ENCODE data around the gene PLD4. TPM values are rescaled to one million over a fixed set of nuclear protein-coding genes. Genes with fewer than 3 reads are reported as not detected.
"Not testable (repeated sequence)": the region's sequence is repeated elsewhere in the genome, so short reads cannot be mapped to it uniquely, and the experiment has no call there.

PLD4 gene
- total RNA-seq, 1 experiment from 2014 or later, result 0.15 TPM

- no peak for ATAC-seq
- H3K4me3 ChIP-seq (ENCODE audit: low read depth in 2 of 2, low read length in 2 of 2), result no peak overlapping the region
- H3K27me3 ChIP-seq (ENCODE audit: control insufficient read depth, insufficient read depth, low read length), result no peaks in the 10 kb centered on the region
- peaks cover 5% of the 10 kb centered on the region for H3K36me3 ChIP-seq (ENCODE audit: control insufficient read depth, insufficient read depth, low read length)
- H3K27ac ChIP-seq (ENCODE audit: low read length), result no peak overlapping the region
- ChIA-PET CTCF (no interaction called here), POLR2A (no interaction called here)
- intact Hi-C loops (cut with micrococcal nuclease; ENCODE audit: unreplicated experiment) (no loop called here), in situ Hi-C loops (cut with HindIII; ENCODE audit: low pct_unique_long_range_greater_than_20kb, low sequenced_read_pairs) (no loop called here)
- H3K4me1 ChIP-seq (ENCODE audit: control insufficient read depth, insufficient read depth, low read length), result no peaks in the 10 kb centered on the region
- no peak for DNase-seq (ENCODE audit: low read depth, low spot score)
- no peaks in the 10 kb centered on the region for H3K9me3 ChIP-seq (ENCODE audit: control insufficient read depth, insufficient read depth, low read depth, low read length)
- no TSS peak for BruUV-seq (replicated peaks)
- no peak for TF ChIP-seq CTCF (IDR thresholded peaks at IDR 0.05)
- no peak for TF ChIP-seq TCF7L2 (IDR thresholded peaks at IDR 0.05; ENCODE audit: low read depth, low read length)
- no peak for TF ChIP-seq POLR2AphosphoS5 (IDR thresholded peaks at IDR 0.05; ENCODE audit: low read depth, low read length)
- TF ChIP-seq REST (IDR thresholded peaks at IDR 0.05; ENCODE audit: insufficient read depth in 1 of 2, low read depth in 2 of 2, low read length in 1 of 2), result no peak
- no peak for TF ChIP-seq SIN3A (IDR thresholded peaks at IDR 0.05; ENCODE audit: borderline replicate concordance, insufficient read depth, low read depth, low read length)
These were observed 17.9 kb downstream of the PLD4 start for GRCh38 chr14:104942586-104942985.

GRCh38 chr14:104943216-104944015, 18.7 kb downstream of the PLD4 start:
- H3K4me1 ChIP-seq (ENCODE audit: control insufficient read depth, insufficient read depth, low read length); H3K36me3 ChIP-seq (ENCODE audit: control insufficient read depth, insufficient read depth, low read length); H3K27me3 ChIP-seq (ENCODE audit: control insufficient read depth, insufficient read depth, low read length); H3K9me3 ChIP-seq (ENCODE audit: control insufficient read depth, insufficient read depth, low read depth, low read length); DNase-seq (ENCODE audit: low read depth, low spot score); POLR2A ChIA-PET; CTCF ChIA-PET; H3K4me3 ChIP-seq (ENCODE audit: low read depth in 2 of 2, low read length in 2 of 2); ATAC-seq; intact Hi-C loops (cut with micrococcal nuclease; ENCODE audit: unreplicated experiment); in situ Hi-C loops (cut with HindIII; ENCODE audit: low pct_unique_long_range_greater_than_20kb, low sequenced_read_pairs); H3K27ac ChIP-seq (ENCODE audit: low read length); BruUV-seq (replicated peaks): not testable (repeated sequence)

- CTCF ChIA-PET; H3K4me1 ChIP-seq (ENCODE audit: control insufficient read depth, insufficient read depth, low read length); DNase-seq (ENCODE audit: low read depth, low spot score); POLR2A ChIA-PET; ATAC-seq; BruUV-seq (replicated peaks); H3K36me3 ChIP-seq (ENCODE audit: control insufficient read depth, insufficient read depth, low read length); H3K4me3 ChIP-seq (ENCODE audit: low read depth in 2 of 2, low read length in 2 of 2); H3K27me3 ChIP-seq (ENCODE audit: control insufficient read depth, insufficient read depth, low read length); H3K9me3 ChIP-seq (ENCODE audit: control insufficient read depth, insufficient read depth, low read depth, low read length); in situ Hi-C loops (cut with HindIII; ENCODE audit: low pct_unique_long_range_greater_than_20kb, low sequenced_read_pairs); H3K27ac ChIP-seq (ENCODE audit: low read length); intact Hi-C loops (cut with micrococcal nuclease; ENCODE audit: unreplicated experiment): not testable (repeated sequence)
These were observed 19.3 kb downstream of the PLD4 start for GRCh38 chr14:104944016-104944308.

- H3K36me3 ChIP-seq (ENCODE audit: control insufficient read depth, insufficient read depth, low read length); H3K27ac ChIP-seq (ENCODE audit: low read length); H3K9me3 ChIP-seq (ENCODE audit: control insufficient read depth, insufficient read depth, low read depth, low read length); DNase-seq (ENCODE audit: low read depth, low spot score); POLR2A ChIA-PET; intact Hi-C loops (cut with micrococcal nuclease; ENCODE audit: unreplicated experiment); H3K4me3 ChIP-seq (ENCODE audit: low read depth in 2 of 2, low read length in 2 of 2); BruUV-seq (replicated peaks); H3K27me3 ChIP-seq (ENCODE audit: control insufficient read depth, insufficient read depth, low read length); in situ Hi-C loops (cut with HindIII; ENCODE audit: low pct_unique_long_range_greater_than_20kb, low sequenced_read_pairs); ATAC-seq; H3K4me1 ChIP-seq (ENCODE audit: control insufficient read depth, insufficient read depth, low read length); CTCF ChIA-PET: not testable (repeated sequence)
These were observed 19.9 kb downstream of the PLD4 start for GRCh38 chr14:104944436-104945205.

- in situ Hi-C loops (cut with HindIII; ENCODE audit: low pct_unique_long_range_greater_than_20kb, low sequenced_read_pairs); ATAC-seq; CTCF ChIA-PET; H3K36me3 ChIP-seq (ENCODE audit: control insufficient read depth, insufficient read depth, low read length); POLR2A ChIA-PET; DNase-seq (ENCODE audit: low read depth, low spot score); BruUV-seq (replicated peaks); H3K9me3 ChIP-seq (ENCODE audit: control insufficient read depth, insufficient read depth, low read depth, low read length); H3K4me1 ChIP-seq (ENCODE audit: control insufficient read depth, insufficient read depth, low read length); H3K27ac ChIP-seq (ENCODE audit: low read length); intact Hi-C loops (cut with micrococcal nuclease; ENCODE audit: unreplicated experiment); H3K27me3 ChIP-seq (ENCODE audit: control insufficient read depth, insufficient read depth, low read length); H3K4me3 ChIP-seq (ENCODE audit: low read depth in 2 of 2, low read length in 2 of 2): not testable (repeated sequence)
These were observed 20.6 kb downstream of the PLD4 start for GRCh38 chr14:104945266-104945665.
